GM18951 (cell line): ENCODE measurements around the gene MZF1.
"Not testable (repeated sequence)": the region's sequence is repeated elsewhere in the genome, so short reads cannot be mapped to it uniquely, and the experiment has no call there.

Experiments used
- POLR2A ChIP-seq: IDR thresholded peaks from 4 replicates; pipeline ENCODE4 v1.6.1; 2011; ENCODE audit warnings: mild to moderate bottlenecking; ENCODE audit not compliant: insufficient read length, insufficient read depth; ENCODE audit errors: extremely low read depth
- in situ Hi-C: fragments of 300-500 bp; cut with MboI; formaldehyde crosslinking; loops from one replicate; pipeline ENCODE4 v1.12.0; 2022; ENCODE audit warnings: low sequenced_read_pairs, mixed read lengths, inconsistent platforms; ENCODE audit not compliant: unreplicated experiment

MZF1 gene

DNA sequence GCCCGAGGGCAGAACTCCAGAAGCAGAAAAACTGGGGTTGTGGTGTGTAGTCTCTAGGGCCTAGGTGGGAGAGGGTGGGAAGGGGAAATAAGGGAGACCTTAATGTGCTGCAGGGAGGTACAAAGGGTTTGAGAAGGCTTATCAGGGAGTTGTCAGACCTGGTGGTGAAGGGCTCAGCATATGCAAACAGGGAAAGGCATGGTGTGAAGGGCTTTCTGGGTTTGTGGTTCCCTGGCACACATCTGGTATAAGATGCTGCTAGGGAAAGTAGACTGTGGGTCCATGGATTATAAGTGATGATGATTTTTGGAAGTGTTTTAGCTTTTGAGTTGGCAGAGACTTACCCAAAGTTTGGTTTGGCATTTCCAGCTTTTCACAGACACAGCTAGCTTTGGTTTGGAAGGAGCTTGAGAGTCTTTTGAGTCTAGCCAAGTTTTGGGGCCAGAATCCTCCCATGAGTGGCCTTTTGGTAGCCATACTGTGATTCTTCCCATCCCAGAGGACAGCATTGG is 27.1 kb downstream of the MZF1 start:
- no peak for TF ChIP-seq POLR2A
- in situ Hi-C loops: no loop called here

GRCh38 chr19:58545286-58546018 is 27.7 kb downstream of the MZF1 start:
- in situ Hi-C loops: no loop called here
- TF ChIP-seq POLR2A: no peak

- in situ Hi-C loops: no loop called here
- TF ChIP-seq POLR2A: no peak
Observed at GRCh38 chr19:58544591-58545285, 28.4 kb downstream of the MZF1 start.

DNA sequence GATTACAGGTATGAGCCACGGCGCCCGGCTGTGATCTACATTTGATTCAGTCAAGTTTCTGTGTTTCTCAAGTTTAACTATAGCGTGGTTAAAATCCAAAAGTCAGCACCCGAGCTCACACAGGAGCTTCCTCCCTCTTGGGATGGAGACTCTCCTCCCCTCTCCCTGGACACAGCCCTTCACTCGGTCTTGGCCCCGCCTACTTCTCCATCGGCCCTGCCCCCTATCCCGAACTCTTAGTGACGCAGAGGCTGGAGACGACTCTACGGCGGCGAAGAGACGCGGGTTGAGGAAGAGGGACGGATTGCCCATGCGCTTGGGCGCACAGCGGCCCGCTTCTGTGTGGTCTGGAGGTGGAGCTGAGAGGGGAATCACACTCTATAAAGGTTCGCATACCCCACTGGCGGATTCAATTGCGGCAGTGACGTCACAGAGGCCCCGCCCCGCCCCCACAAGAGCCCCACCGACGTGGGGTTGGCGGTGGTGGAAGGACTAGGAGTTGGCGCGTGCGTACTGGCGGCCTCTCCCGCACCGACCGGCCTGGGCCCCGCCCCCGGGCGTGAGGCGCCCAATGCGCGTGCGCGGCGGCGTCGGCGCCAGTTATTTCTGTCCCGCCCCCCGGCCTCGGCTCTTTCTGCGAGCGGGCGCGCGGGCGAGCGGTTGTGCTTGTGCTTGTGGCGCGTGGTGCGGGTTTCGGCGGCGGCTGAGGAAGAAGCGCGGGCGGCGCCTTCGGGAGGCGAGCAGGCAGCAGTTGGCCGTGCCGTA is 29.1 kb downstream of the MZF1 start, which contains the start of gene TRIM28:
TSS of gene TRIM28 (plus strand) at position 239 of the 765 bp plus-strand sequence. CDS start 694 bp downstream, outside the sequence.
- in situ Hi-C loops: no loop called here
- peak; percentile 99 for TF ChIP-seq POLR2A

GRCh38 chr19:58542641-58543372 is 30.3 kb downstream of the MZF1 start:
- in situ Hi-C loops: not testable (repeated sequence)

DNA sequence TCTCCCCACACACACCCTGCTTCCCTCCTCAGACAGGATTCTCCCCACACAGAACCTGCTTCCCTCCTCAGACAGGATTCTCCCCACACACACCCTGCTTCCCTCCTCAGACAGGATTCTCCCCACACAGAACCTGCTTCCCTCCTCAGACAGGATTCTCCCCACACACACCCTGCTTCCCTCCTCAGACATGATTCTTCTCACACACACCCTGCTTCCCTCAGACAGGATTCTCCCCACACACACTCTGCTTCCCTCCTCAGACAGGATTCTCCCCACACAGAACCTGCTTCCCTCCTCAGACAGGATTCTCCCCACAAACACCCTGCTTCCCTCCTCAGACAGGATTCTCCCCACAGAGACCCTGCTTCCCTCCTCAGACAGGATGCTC is 34.0 kb downstream of the MZF1 start:
- in situ Hi-C loops: not testable (repeated sequence)

DNA sequence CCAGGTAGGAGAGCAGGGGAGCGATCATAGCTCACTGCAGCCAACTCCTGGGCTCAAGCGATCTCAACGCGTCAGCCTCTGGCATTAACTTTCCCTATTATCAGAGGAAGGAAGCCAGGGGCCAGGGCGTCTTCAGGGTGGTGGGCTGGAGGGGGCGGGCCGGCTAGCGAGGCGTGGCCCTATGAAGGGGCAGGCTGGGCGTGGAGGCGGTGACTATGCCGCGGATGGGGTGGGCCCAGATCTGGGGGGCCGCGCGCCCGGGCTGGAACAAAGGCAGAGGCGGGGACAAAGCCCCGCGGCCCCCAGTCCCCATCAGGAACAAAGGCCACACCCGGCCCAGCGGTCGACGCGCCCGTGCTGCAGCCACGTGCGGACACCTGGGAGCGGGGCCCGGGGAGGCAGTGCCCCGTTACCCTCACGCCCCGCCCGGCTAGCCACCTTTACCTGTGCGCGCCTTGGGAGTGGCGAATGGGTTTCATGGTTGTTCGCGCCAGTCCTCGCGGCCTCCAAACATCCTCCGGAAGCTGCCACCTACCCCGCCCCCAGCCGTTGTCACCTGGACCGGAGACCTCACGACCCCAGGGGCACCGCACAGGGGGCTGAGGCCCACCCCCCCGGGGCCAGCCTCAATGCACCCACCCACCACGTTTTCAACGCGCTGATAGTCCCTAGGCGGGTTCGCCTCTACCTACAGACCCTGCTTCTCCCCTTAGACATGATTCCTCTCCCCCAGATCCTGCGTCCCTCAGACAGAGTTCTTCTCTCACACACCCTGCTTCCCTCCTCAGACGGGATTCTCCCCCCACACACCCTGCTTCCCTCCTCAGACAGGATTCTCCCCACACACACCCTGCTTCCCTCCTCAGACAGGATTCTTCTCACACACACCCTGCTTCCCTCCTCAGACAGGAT is 34.6 kb downstream of the MZF1 start:
- in situ Hi-C loops: no loop called here
- no peak for TF ChIP-seq POLR2A

DNA sequence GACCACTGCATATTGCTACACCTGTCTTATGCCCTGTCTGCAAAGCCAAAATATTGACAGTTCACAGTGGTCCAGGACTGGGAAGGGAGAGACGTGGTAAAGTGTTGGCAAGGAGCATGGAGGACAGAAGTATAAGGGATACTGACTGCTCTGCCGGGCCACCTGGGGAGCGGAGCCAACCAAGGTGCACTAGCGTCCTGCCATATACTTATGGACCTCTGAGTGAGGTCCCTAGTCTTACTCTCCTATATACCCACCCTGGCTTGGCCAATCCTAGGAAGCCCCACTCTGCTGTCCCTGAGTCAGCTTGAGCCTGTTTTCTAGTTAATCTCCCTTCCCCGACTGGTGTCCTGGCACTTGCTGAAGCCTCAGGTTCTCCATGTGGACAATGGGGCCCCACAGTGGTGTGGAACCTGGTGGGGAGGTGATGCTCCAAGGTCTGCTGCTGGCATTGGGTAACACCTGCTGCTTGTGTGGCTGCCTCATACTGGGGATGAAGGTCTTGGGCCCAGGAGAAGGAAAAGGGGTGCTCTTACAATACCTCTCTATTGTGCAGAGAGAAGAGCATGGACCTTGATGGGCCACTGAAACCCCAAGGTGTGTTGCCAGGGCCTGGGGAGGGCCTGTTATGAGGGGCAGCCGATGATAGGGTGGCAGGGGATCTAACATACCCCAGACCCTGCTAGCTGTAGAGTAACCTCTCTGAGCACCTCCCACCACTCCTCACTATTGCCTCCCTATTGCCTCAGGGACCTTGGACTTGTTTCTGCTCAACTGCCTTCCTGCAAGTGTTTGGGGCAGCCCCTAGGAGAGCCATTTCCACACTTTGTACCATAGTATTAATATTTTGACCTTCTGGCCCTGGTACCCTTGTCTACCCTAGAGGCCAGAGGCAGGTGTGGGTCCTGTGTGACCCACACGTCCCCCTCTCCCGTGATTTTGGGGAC is 36.0 kb downstream of the MZF1 start:
- no peak for TF ChIP-seq POLR2A
- in situ Hi-C loops: no loop called here

GRCh38 chr19:58535857-58536256 is 37.3 kb downstream of the MZF1 start:
- TF ChIP-seq POLR2A: no peak
- in situ Hi-C loops: no loop called here

DNA sequence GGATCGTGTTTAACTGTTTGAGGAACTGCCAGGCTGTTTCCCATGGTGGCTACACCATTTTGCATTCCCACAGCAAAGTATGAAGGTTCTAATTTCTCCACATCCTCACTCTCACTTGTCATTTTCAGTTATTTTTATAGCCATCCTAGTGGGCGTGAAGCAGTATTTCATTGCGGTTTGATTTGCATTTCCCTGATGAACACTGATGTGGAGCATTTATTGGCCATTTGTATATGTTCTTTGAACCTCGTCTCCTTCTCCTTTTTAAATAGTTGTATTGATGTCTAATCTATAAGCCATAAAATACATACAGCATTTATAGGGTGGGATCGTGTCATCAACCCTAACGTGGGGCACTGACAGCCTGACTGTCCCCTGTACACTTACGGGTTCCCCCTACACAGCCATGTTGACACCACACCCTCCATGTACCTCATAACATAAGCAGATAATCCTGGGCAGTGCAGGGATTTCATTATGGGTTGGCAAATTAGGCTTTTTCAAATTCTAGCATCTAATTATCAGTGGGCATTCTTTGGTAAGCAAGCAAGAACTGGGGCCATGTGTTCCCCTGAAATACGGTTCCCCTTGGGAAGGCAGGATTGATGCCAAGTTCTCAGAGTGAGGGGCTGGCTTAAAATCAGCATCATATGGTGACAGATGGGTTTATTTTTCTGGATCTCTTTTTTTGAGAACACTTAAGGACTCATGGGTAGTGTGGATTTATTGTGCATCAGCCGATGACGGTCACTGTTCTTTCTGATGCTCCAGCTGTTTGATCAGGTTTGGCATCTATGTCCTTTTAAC is 41.9 kb downstream of the MZF1 start:
- in situ Hi-C loops: no loop called here
- TF ChIP-seq POLR2A: no peak
